Measurements from ENCODE around the gene SASH1. TPM values are rescaled to one million over a fixed set of nuclear protein-coding genes. Genes with fewer than 3 reads are reported as not detected.

SASH1 gene
- total RNA-seq, 1 experiment from 2014 or later: 33.2 TPM

- Histone ChIP-seq H2AFZ (ENCODE audit: low read length) (no peak overlapping the region), H4K5ac (ENCODE audit: insufficient read length, low read depth, low read length) (no peak overlapping the region), H4K91ac (ENCODE audit: insufficient read length, low read depth, low read length) (no peak overlapping the region), H2AK5ac (ENCODE audit: insufficient read length, low read length) (no peak overlapping the region), H3K79me1 (ENCODE audit: insufficient read depth, low read depth, low read length, poor library complexity, severe bottlenecking) (no peaks in the 10 kb centered on the region), H4K20me1 (ENCODE audit: control insufficient read depth, insufficient read depth, insufficient read length) (no peaks in the 10 kb centered on the region), H3K79me2 (ENCODE audit: insufficient read depth, low read length) (no peaks in the 10 kb centered on the region), H3T11ph (ENCODE audit: low read length) (no peak overlapping the region), H4K8ac (replicated peaks; ENCODE audit: insufficient read length, low read depth, low read length) (no peak overlapping the region), H3K18ac (ENCODE audit: insufficient read length, low read depth, low read length) (no peak overlapping the region), H3K4me1 (ENCODE audit: insufficient read depth, low read length) (peaks cover 5% of the 10 kb centered on the region; the same call in 1 of the 2 replicates), H3K14ac (ENCODE audit: insufficient read depth, low read length) (no peak overlapping the region), H2BK20ac (ENCODE audit: low read depth, low read length, poor library complexity, severe bottlenecking) (no peak overlapping the region), H2BK12ac (ENCODE audit: insufficient read length, low read depth, low read length) (no peak overlapping the region), H3K56ac (ENCODE audit: insufficient read length, low read depth, low read length) (no peak overlapping the region), H3K9me3 (ENCODE audit: control insufficient read depth, low read depth, low read length) (no peaks in the 10 kb centered on the region), H3K27me3 (ENCODE audit: insufficient read depth, low read length) (no peaks in the 10 kb centered on the region), H3K23ac (ENCODE audit: insufficient read length, low read depth, low read length) (no peak overlapping the region), H3K23me2 (ENCODE audit: insufficient read length, low read depth, low read length, poor library complexity, severe bottlenecking) (no peaks in the 10 kb centered on the region), H3K4ac (ENCODE audit: low read depth, low read length) (no peak overlapping the region), H2BK120ac (ENCODE audit: low read depth, low read length, poor library complexity, severe bottlenecking) (no peak overlapping the region), H2BK15ac (ENCODE audit: low read depth, low read length) (no peak overlapping the region), H3K4me2 (ENCODE audit: insufficient read depth, insufficient read length, low read length) (no peak overlapping the region), H3K27ac (ENCODE audit: insufficient read length, low read depth, low read length) (no peak overlapping the region), H2BK5ac (ENCODE audit: insufficient read length, low read length) (no peak overlapping the region), H3K9ac (ENCODE audit: extremely low read depth, insufficient read length, low read length) (no peak overlapping the region)
- peaks cover 36 to 56% of the 10 kb centered on the region in 2 experiments for H3K4me1 Mint-ChIP-seq
- no peaks in the 10 kb centered on the region for H3K9me3 Mint-ChIP-seq
- H3K36me3 Mint-ChIP-seq (ENCODE audit: insufficient read depth in 1 of 3, low read depth in 3 of 3): peaks cover 30 to 50% (median 44%) of the 10 kb centered on the region in 3 experiments; a peak in 6 of 7 replicates
- no peaks in the 10 kb centered on the region for H3K27me3 Mint-ChIP-seq (ENCODE audit: low read depth)
- H3K27ac Mint-ChIP-seq: peak overlapping the region in 2 of 3 experiments; percentile 9 to 19; a peak in 2 of 7 replicates
- WGBS (ENCODE audit: extremely low coverage, insufficient read length, low lambda C conversion rate): no CpG with 5 or more reads among the region's 1 CpG
- DNase-seq: no peak
- no peak overlapping the region for H3K4me3 Mint-ChIP-seq
- TF ChIP-seq, protein P1, sequence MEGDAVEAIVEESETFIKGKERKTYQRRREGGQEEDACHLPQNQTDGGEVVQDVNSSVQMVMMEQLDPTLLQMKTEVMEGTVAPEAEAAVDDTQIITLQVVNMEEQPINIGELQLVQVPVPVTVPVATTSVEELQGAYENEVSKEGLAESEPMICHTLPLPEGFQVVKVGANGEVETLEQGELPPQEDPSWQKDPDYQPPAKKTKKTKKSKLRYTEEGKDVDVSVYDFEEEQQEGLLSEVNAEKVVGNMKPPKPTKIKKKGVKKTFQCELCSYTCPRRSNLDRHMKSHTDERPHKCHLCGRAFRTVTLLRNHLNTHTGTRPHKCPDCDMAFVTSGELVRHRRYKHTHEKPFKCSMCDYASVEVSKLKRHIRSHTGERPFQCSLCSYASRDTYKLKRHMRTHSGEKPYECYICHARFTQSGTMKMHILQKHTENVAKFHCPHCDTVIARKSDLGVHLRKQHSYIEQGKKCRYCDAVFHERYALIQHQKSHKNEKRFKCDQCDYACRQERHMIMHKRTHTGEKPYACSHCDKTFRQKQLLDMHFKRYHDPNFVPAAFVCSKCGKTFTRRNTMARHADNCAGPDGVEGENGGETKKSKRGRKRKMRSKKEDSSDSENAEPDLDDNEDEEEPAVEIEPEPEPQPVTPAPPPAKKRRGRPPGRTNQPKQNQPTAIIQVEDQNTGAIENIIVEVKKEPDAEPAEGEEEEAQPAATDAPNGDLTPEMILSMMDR (conservative IDR thresholded peaks at IDR 0.05): no peak
These were observed 178.9 kb downstream of the SASH1 start for GRCh38 chr6:148521586-148521985.
